ENCODE measurements around the gene CHST14. TPM values are rescaled to one million over a fixed set of nuclear protein-coding genes. Genes with fewer than 3 reads are reported as not detected.

Gene CHST14, protein sequence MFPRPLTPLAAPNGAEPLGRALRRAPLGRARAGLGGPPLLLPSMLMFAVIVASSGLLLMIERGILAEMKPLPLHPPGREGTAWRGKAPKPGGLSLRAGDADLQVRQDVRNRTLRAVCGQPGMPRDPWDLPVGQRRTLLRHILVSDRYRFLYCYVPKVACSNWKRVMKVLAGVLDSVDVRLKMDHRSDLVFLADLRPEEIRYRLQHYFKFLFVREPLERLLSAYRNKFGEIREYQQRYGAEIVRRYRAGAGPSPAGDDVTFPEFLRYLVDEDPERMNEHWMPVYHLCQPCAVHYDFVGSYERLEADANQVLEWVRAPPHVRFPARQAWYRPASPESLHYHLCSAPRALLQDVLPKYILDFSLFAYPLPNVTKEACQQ
- polyA plus RNA-seq (ENCODE audit: insufficient read length in 4 of 4): 10 to 100 TPM; 31.5 to 48.4 (median 35.0) TPM

DNA sequence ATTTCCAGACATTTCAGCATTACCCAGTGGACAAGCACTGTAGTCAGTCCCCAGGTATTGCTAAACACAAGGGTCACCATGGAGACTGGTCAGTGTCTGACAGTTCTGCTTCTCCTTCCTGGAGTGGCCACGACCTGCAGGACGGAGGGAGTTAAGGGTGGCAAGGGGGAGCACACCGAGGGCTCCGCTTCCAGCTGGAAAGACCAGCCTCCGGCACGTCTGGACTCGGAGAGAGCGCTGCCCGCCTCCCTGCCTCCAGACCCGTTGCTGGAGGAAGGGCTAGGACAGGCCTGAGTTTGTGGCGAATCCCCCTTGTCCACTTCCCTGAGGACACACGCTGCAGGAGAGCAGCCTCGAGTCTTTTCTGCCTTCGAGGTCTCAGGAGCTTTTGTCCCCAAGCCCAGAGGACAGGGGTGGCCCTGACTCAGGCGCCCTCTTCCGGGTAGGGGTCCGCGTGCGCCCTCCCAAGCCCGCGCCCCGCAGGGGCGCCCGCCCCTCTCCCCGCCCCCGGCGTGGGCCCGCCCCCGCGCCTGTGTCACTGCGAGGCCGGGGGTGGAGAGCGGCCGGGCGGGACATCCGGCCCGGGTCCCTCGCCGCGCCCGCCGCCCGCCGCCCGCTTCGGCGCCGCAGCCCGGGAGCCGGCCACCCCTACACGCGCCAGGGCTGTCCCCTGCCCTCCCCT lies at the start of gene CHST14:
TSS of gene CHST14 (plus strand) at position 562 of the 682 bp plus-strand sequence. CDS start 230 bp downstream, outside the sequence.
- peak; percentile 41 to 64 (median 63) for DNase-seq (ENCODE audit: low read depth in 4 of 4, low spot score in 2 of 4)

DNA sequence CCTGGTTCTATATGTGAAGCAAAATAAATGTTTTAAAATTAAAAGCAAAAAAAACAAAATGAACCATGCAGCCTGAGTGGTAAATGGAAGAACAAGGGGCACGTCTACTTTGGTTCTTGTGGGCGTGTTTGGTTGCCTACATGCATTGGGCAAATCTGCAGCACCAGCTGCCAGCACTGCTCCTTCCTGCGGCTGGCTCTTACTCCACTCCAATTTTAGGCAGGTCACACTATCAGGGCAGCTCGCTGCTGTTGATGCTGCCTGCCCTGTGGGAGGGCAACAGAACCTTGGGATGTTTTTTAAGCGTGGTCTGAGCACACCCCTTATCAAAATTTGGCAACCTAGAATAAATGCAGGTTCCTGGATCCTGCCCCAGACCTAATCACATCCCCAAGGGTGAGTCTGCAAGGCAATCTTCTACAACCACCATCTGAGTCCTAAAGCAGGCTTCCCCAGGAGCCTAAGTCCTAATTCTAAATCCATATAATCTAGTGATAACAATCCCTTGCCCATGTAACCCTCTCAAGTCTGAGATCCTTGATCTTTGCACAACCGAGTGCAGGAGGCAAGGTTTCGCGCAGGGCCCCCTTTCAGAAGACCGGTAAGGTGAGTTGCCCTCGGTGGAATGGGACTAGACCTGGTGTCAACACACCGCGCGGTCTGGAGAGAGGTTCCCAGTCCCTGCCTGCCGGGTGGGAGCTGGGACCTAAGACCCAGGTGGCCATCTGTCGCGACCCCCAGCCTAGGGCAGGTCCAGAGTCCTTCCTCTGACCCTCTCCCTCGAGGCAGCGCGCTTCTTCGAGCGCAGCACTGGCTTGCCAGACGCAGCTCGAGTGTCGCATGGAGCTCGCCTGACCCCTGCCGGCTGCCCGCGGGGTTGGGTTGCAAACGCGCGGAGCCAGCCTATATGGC lies 49.3 kb upstream of the CHST14 start:
- no peak for DNase-seq (ENCODE audit: low read depth in 4 of 4, low spot score in 2 of 4)

DNA sequence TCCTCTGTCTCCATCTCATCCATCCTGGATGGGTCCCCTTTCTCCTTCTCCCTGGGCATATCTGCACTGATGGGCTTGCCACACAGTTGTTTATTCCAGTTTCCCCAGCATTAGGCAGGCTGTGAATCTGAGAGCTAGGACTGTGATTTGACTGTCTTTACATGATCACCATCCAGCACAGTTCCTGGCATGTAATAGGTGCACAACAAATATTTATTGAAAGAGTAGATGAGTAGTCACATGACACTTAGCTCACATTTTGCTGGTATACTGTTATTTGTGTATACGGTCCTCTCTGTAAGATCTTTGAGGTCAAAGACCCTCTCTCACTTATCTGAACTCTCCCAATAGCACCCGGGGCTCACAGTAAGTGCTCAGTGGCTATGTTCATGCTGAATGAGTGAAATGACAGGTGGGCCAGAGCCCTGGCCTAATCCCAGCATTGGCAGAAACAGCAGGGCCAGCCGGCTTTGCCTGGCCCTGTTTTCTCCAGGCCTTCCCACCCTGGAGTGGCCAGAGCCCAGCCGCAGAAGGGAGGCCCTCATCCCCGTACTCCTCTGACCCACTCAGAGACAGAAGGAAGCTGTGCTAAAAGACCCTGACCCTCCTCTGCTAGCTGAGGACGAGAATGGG lies 46.2 kb upstream of the CHST14 start:
- DNase-seq (ENCODE audit: low read depth in 4 of 4, low spot score in 2 of 4): no peak

DNA sequence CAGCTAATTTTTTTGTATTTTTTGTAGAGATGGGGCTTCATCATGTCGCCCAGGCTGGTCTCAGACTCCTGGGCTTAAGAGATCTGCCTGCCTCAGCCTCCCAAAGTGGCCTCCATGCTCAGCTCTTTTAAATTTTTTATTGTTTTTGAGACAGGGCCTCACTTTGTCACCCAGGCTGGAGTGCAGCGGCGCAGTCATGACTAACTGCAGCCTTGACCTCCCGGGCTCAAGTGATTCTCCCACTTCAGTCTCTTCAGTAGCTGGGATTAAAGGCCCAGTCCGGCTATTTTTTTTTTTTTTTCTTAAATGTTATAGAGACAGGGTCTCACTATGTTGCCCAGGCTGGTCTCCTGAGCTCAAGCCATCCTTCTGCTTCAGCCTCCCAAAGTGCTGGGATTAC lies 45.1 kb upstream of the CHST14 start:
- no peak for DNase-seq (ENCODE audit: low read depth in 4 of 4, low spot score in 2 of 4)

DNA sequence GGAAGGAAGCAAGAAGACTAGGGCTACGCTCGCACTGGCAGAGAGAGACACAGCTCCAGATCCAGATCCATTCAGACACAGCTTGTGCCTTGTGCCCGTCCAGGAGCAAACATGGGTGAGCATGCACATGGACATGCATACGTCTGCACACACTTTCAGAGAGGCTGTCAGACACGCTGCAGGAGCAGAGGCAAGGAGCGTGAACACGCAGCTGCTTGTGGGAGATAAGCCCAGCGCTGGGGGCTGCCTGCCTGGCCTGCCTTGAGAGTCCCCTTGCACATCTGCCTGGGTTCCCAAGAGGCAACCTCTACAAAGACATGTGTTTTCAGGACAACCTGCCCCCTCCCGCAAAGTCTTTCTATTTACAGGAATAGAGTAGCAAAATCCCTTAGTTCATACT lies 43.6 kb upstream of the CHST14 start:
- DNase-seq (ENCODE audit: low read depth in 4 of 4, low spot score in 2 of 4): no peak

DNA sequence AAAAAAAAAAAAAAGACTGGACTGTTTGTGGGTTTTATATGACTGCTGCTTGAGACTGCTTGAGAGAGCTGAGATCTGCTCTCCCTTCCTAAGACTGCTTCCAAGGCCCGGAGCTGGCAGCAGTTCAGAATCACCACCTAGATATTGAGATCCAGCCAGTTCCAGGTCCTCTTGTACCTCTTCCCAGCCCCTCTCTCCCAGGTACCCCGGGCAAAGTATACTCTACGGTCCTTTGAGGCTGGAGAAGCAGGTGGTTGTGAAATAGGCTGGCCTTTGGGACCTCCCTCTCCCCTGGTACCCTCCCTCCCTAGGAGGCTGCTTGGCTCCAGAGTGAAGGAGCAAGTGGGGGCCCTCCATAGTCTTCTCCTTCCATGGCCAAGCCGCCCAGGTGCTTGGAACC lies 42.6 kb upstream of the CHST14 start:
- no peak for DNase-seq (ENCODE audit: low read depth in 4 of 4, low spot score in 2 of 4)

DNA sequence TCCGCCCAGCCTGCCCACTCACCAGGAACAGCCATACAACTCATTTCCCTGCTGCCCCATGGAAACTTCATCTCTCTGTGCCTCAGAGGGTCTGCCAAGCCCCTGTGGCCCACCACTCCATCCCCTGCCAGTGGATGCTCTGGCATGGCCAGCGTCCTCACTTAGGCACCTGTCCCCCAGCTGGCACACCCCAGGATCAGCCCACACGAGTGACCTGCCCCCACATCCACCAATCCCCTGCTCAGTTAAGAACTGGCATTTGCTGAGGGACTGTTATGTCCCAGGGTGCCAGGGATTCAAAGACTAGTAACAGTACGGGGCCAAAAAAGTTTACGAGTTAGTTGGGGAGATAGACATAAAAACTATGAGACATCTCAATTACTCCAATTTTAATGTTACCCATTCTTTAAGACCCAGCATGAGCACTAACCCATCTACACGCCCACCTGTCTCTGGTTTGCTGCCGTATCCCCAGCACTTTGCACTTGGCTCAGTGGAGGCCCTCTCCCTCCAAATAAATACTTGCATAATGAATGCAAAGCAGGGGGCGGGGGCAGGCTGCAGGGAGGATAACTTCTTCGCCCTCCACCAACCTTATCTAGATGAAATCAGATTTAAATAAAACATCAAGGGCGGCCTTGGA lies 41.6 kb upstream of the CHST14 start:
- DNase-seq (ENCODE audit: low read depth in 4 of 4, low spot score in 2 of 4): no peak

DNA sequence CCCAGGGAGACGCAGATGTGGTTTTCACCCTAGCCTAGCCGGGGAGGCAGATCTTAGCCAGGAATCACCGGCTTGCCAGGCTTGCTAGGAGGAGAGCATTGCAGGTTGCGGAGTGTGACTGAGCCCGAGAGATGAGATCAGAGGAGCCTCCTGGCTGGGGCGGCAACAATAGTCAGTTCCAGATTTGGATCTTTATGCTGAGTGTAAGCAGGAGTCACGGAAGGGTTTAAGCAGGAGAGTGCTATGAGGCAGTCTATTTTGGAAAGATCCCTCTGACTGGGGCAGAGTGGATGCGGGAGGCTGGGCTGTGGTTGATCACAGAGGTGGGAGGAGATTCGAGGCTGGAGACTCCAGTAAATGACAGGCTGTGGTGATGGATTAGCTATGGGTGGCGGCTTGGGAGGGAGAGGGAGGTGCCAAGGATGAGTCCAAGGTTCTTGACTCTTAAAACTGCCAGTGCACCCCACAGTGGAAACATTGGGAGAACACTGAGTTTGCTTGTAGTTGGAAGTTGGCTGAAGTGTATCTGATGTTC lies 40.4 kb upstream of the CHST14 start:
- DNase-seq (ENCODE audit: low read depth in 4 of 4, low spot score in 2 of 4): no peak

DNA sequence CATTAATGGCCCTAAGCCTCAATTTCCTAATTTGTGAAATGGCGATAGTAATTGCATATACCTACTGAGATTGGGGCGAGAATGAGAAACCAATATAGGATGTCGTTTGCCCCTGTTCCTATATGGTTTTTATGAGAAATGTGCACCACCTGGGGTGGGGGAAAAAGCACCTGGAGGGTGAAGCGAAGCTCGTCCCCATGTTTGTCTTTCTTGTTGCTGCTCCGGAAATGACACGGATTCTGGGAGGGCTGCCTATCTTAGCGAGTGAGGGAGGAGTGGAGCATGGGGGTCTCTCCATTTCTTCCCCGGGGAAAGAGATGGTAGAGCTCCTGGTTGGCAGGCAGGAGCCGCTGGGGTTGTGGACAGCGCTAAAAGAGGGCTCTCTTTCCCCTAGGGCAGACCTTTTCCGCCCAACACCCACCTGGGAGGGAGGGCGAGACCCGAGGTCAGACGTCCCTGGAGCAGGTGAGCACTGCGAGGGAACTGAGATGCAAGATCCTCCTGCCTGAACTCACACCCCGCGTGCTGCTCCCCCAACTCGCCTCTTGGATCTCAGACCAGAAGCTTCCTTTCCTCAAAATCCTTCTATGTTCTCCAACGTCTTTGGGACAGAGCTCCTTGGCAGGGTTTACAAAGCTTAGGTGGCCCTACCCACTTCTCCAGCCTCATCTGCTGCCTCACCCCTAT lies 35.6 kb upstream of the CHST14 start:
- DNase-seq (ENCODE audit: low read depth in 4 of 4, low spot score in 2 of 4): no peak

DNA sequence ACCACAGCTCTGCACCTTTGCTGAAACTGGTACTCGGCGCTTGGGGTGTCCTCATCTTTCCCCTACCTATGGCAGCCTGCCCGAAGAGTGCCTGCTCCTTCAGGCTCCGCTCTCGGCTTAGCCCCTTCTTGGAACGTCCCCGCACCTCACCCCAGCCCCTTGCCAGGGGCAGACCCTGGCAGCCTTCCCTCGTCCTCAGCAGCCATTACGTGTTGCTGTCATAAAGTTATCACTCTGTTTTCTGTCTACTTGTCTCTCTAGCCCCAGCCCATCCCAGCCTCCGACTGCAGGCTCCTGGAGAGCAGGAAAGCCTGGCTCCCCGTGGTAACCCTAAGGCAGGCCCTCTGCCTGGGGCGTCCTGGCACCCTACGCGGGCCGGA lies 35.1 kb upstream of the CHST14 start:
- DNase-seq (ENCODE audit: low read depth in 4 of 4, low spot score in 2 of 4): no peak

DNA sequence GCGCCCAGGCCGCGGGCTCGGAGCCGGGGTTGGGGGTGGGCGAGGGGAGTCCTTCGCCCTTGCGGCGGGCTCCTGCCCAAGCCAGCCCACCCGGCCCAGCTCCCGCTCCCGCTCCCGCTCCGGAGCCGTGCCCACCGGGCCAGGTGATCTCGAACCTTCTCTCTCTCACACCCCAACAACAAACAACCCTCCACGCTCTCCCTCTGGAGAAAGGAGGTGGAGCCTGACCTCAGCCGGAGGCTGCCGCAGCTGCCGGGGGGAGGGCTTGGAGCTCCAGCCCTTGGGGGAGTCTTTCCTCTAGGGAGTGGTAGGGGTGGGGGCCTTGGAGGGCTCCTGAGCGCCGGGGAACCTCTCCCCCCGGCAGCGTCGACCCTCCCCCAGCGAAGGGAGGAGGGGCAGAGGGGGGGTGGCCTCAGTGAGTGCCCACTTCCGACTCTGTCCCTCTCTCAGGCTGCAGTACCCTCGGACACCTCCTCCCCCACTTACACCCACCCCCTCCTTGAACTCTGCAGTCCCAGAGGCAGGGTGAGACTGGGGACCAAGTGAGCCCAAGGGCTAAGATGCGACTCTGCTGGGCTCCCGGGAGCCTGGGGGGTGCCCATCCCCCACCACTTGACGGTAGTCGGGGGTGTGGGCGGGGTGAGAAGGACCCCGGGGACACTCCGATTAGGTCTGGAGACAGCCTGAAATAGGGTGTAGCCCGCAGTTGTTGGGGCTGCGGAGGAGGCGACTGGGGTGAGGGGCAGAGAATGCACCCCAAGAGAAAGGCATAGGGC lies 34.5 kb upstream of the CHST14 start:
- DNase-seq (ENCODE audit: low read depth in 4 of 4, low spot score in 2 of 4): no peak

DNA sequence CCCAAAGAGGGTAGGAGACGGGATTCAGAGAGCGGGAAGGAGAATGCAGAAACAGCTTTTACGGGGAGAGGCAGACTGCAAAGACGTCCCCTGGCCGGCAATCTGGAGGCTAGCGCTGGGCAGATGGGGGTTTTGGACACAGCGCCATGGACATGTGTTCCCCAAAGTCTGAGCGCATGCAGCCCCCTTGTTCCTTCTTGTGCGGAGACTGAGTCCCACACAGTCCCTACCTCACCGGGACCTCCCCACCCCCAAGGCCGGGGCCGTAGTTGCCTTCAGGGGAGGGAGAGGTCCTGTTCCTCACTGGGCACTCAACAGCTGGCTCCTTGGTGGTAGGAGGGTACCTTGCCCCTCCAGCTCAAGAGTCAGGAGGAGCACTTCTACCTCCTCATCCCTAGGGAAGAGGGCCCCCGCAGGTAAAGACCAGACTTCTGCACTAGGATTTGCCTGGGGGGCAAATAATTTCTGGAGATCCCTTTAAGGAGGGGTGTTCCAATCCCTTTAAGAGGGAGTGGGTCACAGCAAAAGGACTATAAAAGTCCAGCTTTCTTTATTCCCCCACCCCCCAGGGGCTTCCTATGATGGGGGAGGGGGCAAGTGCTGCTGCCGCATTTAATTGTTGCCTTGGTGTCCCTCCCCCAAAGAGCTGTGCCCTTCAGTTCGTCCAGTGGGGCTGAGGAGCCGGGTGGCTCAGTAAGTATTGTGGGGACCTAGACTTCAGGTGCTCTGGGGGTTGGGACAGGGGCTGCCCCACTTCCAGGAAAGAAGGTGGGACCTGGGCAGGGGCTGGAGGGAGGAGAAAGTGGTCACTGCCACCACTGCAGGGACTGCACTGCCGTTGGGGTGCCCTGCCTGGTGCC lies 33.7 kb upstream of the CHST14 start:
- no peak for DNase-seq (ENCODE audit: low read depth in 4 of 4, low spot score in 2 of 4)

DNA sequence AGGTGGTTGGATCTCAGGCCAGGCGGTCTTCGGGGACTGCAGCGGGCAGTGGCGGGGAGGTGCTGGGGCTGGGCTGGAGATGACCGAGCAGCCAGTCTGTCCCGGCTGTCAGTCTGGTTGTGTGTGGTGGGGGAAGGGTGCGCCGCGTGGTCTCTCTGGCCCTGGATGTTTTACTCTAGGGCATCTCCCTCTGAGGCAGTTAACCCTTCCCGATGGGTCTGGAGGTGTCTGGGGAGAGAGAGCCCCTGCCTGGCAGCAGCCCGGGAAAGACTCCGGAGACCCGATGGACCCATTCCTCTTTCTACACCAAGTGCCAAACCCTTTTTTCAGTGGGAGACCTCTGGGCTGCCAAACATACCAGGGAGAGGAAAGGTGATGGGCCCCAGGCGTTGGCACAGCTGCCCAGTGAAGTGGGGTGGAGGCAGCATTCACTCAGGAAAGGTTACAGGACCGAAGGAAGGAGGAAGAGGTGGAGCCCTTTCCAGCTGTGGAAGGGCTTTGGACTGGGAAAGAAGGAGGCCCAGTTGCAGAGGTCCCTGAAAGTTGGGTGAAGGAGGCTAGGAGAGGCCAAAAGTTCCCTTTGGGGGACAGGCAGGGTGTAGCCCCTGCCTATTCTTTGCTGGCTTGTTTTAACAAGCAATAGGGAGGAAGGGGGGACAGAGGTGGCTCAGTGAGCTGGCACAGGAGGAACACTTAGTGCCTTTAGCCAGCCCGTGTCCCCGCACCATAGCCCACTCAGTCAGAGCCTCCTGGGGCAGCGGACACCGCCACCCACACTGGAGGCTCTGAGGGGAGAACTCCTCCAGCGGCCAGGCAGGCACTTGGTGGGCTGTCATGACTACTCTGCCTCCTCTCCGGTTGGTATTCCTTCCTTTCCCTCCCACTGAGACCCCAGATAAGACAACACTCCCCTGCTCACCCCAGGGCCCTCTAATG lies 32.8 kb upstream of the CHST14 start:
- no peak for DNase-seq (ENCODE audit: low read depth in 4 of 4, low spot score in 2 of 4)

DNA sequence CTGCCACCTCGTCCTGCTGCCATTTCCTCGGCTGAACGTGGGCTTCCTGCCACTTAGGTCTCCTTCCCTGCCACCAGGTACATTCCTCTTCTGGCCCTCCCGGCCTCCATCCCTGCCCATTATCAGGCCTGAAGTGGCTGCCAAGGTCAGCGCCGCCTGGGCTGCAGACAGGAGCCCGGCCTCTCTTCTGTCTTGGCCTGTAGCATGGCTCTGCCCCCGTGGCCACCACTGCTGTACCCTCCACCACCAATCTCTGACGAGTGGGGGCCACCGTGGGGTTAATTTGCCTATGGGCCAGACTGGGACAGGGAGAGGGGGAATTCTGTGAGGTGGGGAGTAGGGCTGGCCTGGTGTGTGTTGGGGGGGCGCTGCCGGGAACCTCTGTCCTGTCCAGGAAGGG lies 32.1 kb upstream of the CHST14 start:
- DNase-seq (ENCODE audit: low read depth in 4 of 4, low spot score in 2 of 4): no peak

DNA sequence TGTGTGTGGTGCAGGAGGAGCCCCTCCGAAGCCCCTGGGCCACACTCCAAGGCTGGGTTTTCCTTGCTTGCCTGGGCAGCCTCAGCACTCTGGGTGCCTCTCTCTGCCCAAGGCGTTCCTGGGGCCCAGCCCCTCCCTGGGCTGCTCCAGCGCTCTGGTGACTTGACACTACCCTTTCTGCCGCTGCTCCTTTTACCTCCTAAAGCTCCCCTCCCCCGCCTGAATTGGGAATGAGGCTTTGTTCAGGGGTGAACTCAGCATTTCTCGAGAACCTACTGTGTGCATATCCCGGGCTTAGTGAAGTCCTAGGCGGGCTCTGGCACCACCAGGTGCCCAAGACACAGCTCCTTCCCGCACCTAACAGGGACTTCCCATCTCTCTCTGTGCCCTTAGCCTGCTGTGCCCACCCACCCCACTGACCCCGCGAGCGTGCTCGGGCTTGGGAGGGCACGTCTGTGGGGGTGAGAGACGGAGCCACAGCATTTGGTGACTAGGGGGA lies 31.3 kb upstream of the CHST14 start:
- no peak for DNase-seq (ENCODE audit: low read depth in 4 of 4, low spot score in 2 of 4)
